ENCODE data around the gene CHST12.

The CHST12 gene

GRCh38 chr7:2492038-2492437 is 88.6 kb downstream of the CHST12 start:
- Histone ChIP-seq H3K9me3 (ENCODE audit: control insufficient read depth, low read depth, low read length) (no peaks in the 10 kb centered on the region), H3K36me3 (ENCODE audit: control insufficient read depth, low read depth, low read length) (no peaks in the 10 kb centered on the region), H3K9ac (ENCODE audit: low read length) (no peak overlapping the region), H3K4me3 (ENCODE audit: low read length) (no peak overlapping the region), H3K27ac (ENCODE audit: low read length) (no peak overlapping the region), H3K27me3 (ENCODE audit: control insufficient read depth, insufficient read depth, low read length) (no peaks in the 10 kb centered on the region), H3K4me1 (ENCODE audit: control insufficient read depth, low read depth, low read length) (peaks cover 3% of the 10 kb centered on the region)

DNA sequence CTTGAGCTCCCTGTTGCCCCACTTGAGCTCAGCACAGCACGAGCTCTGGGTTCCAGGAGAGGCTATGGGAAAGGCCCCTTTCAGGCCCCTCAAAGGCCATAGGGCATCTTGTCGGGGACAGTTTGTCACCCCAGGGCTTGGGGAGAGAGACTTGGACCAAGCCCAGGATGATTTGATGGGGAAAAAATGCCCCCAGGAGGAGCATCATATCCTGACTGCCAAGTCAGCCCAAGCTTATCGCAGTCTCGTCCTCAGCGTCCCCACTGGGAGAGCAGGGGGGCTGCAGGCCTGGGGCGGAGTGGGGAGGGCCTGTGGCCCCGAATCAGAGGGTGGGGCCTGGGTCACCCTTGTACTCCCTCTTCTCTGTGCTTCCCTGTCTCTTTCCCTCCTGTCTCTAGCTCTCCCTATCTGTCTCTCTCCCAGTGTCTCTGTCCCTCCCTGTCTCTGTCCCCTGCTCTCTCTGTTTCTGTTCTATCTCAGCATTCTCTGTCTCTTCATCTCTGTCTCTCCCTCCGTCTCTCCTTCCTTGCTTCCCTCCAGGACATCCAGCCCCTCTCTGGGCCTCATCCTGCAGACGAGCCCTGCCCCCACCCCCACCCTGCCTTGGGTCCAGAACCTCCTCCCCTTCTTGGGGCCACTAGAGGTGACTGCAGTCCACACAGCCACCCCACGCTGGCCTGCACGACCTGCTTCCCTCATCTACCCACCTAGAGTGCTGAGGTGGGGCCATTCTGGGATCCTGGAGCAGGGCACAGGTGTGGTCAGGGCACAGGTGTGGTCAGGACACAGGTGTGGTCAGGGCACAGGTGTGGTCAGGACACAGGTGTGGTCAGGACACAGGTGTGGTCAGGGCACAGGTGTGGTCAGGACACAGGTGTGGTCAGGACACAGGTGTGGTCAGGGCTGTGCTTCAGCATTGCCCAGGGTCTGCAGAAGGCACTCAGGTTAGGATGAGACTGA is 90.1 kb downstream of the CHST12 start:
- Histone ChIP-seq H3K9me3 (ENCODE audit: control insufficient read depth, low read depth, low read length) (no peaks in the 10 kb centered on the region), H3K9ac (ENCODE audit: low read length) (no peak overlapping the region), H3K4me1 (ENCODE audit: control insufficient read depth, low read depth, low read length) (peaks cover 10% of the 10 kb centered on the region), H3K27me3 (ENCODE audit: control insufficient read depth, insufficient read depth, low read length) (no peaks in the 10 kb centered on the region), H3K36me3 (ENCODE audit: control insufficient read depth, low read depth, low read length) (no peaks in the 10 kb centered on the region), H3K27ac (ENCODE audit: low read length) (no peak overlapping the region), H3K4me3 (ENCODE audit: low read length) (no peak overlapping the region)

- no peak overlapping the region for H3K9ac ChIP-seq (ENCODE audit: low read length)
- H3K36me3 ChIP-seq (ENCODE audit: control insufficient read depth, low read depth, low read length) = no peaks in the 10 kb centered on the region
- H3K27me3 ChIP-seq (ENCODE audit: control insufficient read depth, insufficient read depth, low read length) = no peaks in the 10 kb centered on the region
- no peaks in the 10 kb centered on the region for H3K9me3 ChIP-seq (ENCODE audit: control insufficient read depth, low read depth, low read length)
- peaks cover 17% of the 10 kb centered on the region for H3K4me1 ChIP-seq (ENCODE audit: control insufficient read depth, low read depth, low read length)
- no peak overlapping the region for H3K27ac ChIP-seq (ENCODE audit: low read length)
- H3K4me3 ChIP-seq (ENCODE audit: low read length) = no peak overlapping the region
Observed at GRCh38 chr7:2494191-2495130, 91.0 kb downstream of the CHST12 start.

- Histone ChIP-seq H3K4me1 (ENCODE audit: control insufficient read depth, low read depth, low read length) (peaks cover 27% of the 10 kb centered on the region), H3K9me3 (ENCODE audit: control insufficient read depth, low read depth, low read length) (no peaks in the 10 kb centered on the region), H3K27ac (ENCODE audit: low read length) (no peak overlapping the region), H3K4me3 (ENCODE audit: low read length) (no peak overlapping the region), H3K9ac (ENCODE audit: low read length) (no peak overlapping the region), H3K27me3 (ENCODE audit: control insufficient read depth, insufficient read depth, low read length) (no peaks in the 10 kb centered on the region), H3K36me3 (ENCODE audit: control insufficient read depth, low read depth, low read length) (no peaks in the 10 kb centered on the region)
Observed at GRCh38 chr7:2495418-2496299, 92.2 kb downstream of the CHST12 start.

- Histone ChIP-seq H3K9me3 (ENCODE audit: control insufficient read depth, low read depth, low read length) (no peaks in the 10 kb centered on the region), H3K36me3 (ENCODE audit: control insufficient read depth, low read depth, low read length) (no peaks in the 10 kb centered on the region), H3K9ac (ENCODE audit: low read length) (no peak overlapping the region), H3K4me1 (ENCODE audit: control insufficient read depth, low read depth, low read length) (peaks cover 28% of the 10 kb centered on the region), H3K27ac (ENCODE audit: low read length) (no peak overlapping the region), H3K27me3 (ENCODE audit: control insufficient read depth, insufficient read depth, low read length) (no peaks in the 10 kb centered on the region), H3K4me3 (ENCODE audit: low read length) (no peak overlapping the region)
Observed at GRCh38 chr7:2496375-2496774, 93.0 kb downstream of the CHST12 start.

GRCh38 chr7:2497065-2497464 is 93.7 kb downstream of the CHST12 start:
- H3K27ac ChIP-seq (ENCODE audit: low read length) = no peak overlapping the region
- no peaks in the 10 kb centered on the region for H3K9me3 ChIP-seq (ENCODE audit: control insufficient read depth, low read depth, low read length)
- no peaks in the 10 kb centered on the region for H3K27me3 ChIP-seq (ENCODE audit: control insufficient read depth, insufficient read depth, low read length)
- H3K36me3 ChIP-seq (ENCODE audit: control insufficient read depth, low read depth, low read length) = no peaks in the 10 kb centered on the region
- no peak overlapping the region for H3K9ac ChIP-seq (ENCODE audit: low read length)
- H3K4me1 ChIP-seq (ENCODE audit: control insufficient read depth, low read depth, low read length) = peaks cover 28% of the 10 kb centered on the region
- H3K4me3 ChIP-seq (ENCODE audit: low read length) = no peak overlapping the region

- H3K9me3 ChIP-seq (ENCODE audit: control insufficient read depth, low read depth, low read length) = no peaks in the 10 kb centered on the region
- H3K27me3 ChIP-seq (ENCODE audit: control insufficient read depth, insufficient read depth, low read length) = no peaks in the 10 kb centered on the region
- H3K4me3 ChIP-seq (ENCODE audit: low read length) = no peak overlapping the region
- H3K36me3 ChIP-seq (ENCODE audit: control insufficient read depth, low read depth, low read length) = no peaks in the 10 kb centered on the region
- no peak overlapping the region for H3K9ac ChIP-seq (ENCODE audit: low read length)
- H3K4me1 ChIP-seq (ENCODE audit: control insufficient read depth, low read depth, low read length) = peaks cover 28% of the 10 kb centered on the region
- H3K27ac ChIP-seq (ENCODE audit: low read length) = no peak overlapping the region
Observed at GRCh38 chr7:2497500-2498336, 94.3 kb downstream of the CHST12 start.
